Activated CD4-positive, alpha-beta T cell treated with anti-CD3 and anti-CD28 coated beads for 36 hours (primary cell): Measurements from ENCODE around the gene UBIAD1. TPM values are rescaled to one million over a fixed set of nuclear protein-coding genes. Genes with fewer than 3 reads are reported as not detected.
A peak's percentile ranks its signal among the peaks of the same experiment; 100 is the strongest.
"Not testable (repeated sequence)": the region's sequence is repeated elsewhere in the genome, so short reads cannot be mapped to it uniquely, and the experiment has no call there.

Source experiments
- ATAC-seq: fragments of 200-7000 bp; cut with Tn5 transposase; one replicate; pipeline ENCODE4 v1.10.0; 2021; ENCODE audit warnings: mild to moderate bottlenecking, moderate library complexity
- CTCF ChIA-PET: fragments of 350-600 bp; sonication (Branson Sonifier 250); formaldehyde crosslinking; loops from one replicate; lab custom pipeline; 2021; ENCODE audit warnings: antibody characterized with exemption; lab: Charles Lee
- POLR2A ChIA-PET: fragments of 350-600 bp; sonication (Branson Sonifier 250); formaldehyde crosslinking; loops from one replicate; lab custom pipeline; 2021; ENCODE audit warnings: antibody characterized with exemption, inconsistent platforms; lab: Charles Lee
- DNase-seq: peaks from one replicate; pipeline ENCODE4 v3.0.0-alpha.2; 2020
- H3K27ac Mint-ChIP-seq: one replicate; pipeline ENCODE4 v1.8.0; 2021; ENCODE audit warnings: mixed read lengths
- H3K27me3 Mint-ChIP-seq: one replicate; pipeline ENCODE4 v1.8.0; 2021; ENCODE audit warnings: mixed read lengths
- H3K36me3 Mint-ChIP-seq: one replicate; pipeline ENCODE4 v1.8.0; 2021; ENCODE audit warnings: low read depth, mixed read lengths
- H3K4me1 Mint-ChIP-seq: one replicate; pipeline ENCODE4 v1.8.0; 2021; ENCODE audit warnings: mixed read lengths
- H3K4me3 Mint-ChIP-seq: one replicate; pipeline ENCODE4 v1.8.0; 2021; ENCODE audit warnings: mild to moderate bottlenecking, moderate library complexity, mixed read lengths
- H3K9me3 Mint-ChIP-seq: one replicate; pipeline ENCODE4 v1.8.0; 2021; ENCODE audit warnings: low read depth, mixed read lengths
- intact Hi-C, 2 experiments: fragments of 100-400 bp; cut with DNase I in 1 of 2; cut with micrococcal nuclease in 1 of 2; formaldehyde crosslinking; loops; one replicate each; pipeline versions ENCODE4 v1.14.2 to v1.15.1; 2022 to 2024; cut with DNase I, micrococcal nuclease
- total RNA-seq, 2 experiments: library from RNA; stranded (reverse); gene quantifications; one replicate each; pipeline ENCODE4 v1.2.3, GENCODE V29; 2021

The UBIAD1 gene
- total RNA-seq, 2 experiments from 2014 or later: 29.2 to 32.0 TPM

DNA sequence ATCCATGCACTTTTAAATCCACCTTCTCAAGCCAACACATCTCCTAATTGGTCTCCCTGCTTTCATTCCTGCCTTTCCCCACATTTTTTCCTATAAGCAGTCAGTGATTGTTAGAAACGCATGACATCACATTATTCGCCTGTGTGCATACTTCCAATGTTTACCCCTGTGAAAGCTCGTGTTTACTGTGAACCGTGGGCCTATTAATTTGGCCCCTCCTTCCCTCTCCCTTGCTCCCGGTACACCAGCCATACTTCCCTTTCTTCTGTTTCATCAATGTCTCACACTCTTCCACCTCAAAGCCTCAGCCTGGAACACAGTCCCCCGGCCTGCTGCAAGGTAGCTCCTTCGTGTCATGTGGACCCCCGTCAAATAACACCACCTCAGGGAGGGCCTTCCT lies 19.8 kb upstream of the UBIAD1 start:
- ATAC-seq (no peak), DNase-seq (no peak)
- H3K4me1 Mint-ChIP-seq: no peaks in the 10 kb centered on the region
- intact Hi-C loops: no loop called here
- ChIA-PET POLR2A (no interaction called here), CTCF (interaction anchor here (1.8 kb wide), 1 partner anchor 11 kb away, joined by 7 read pairs; no protein-coding TSS in a partner anchor)
- no peak overlapping the region for H3K27ac Mint-ChIP-seq
- H3K9me3 Mint-ChIP-seq: no peaks in the 10 kb centered on the region
- no peaks in the 10 kb centered on the region for H3K27me3 Mint-ChIP-seq
- peaks cover 57% of the 10 kb centered on the region for H3K36me3 Mint-ChIP-seq
- H3K4me3 Mint-ChIP-seq: no peak overlapping the region

DNA sequence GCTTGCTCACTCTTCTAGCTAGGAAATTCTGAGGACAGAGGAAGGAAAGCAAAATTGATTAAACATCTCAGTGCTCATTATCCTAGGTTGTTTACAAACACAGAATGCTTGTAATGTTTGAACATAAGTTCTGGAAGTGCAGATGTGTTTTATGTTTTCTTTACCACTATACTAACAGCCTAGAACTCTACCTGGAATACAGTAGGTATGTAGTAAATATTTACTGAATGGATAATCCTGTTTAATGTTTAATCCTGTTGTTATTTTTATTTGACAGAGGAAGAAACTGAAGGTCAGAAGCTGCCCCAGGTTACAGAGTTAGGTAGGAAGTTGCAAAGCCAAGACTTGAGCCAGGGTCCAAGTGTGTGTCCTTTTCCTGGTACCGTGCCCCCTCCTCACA lies 16.7 kb upstream of the UBIAD1 start:
- ATAC-seq: no peak
- H3K27ac Mint-ChIP-seq: no peak overlapping the region
- peaks cover 7% of the 10 kb centered on the region for H3K4me1 Mint-ChIP-seq
- H3K9me3 Mint-ChIP-seq: no peaks in the 10 kb centered on the region
- no peak overlapping the region for H3K4me3 Mint-ChIP-seq
- ChIA-PET CTCF (interaction anchor here (0.6 to 0.8 kb wide), 2 partner anchors 390 to 423 kb away, joined by 3 read pairs; no protein-coding TSS in a partner anchor), POLR2A (interaction anchor here (0.5 kb wide), 1 partner anchor 25 kb away, joined by 4 read pairs; no protein-coding TSS in a partner anchor)
- intact Hi-C loops: no loop called here
- H3K27me3 Mint-ChIP-seq: no peaks in the 10 kb centered on the region
- peaks cover 45% of the 10 kb centered on the region for H3K36me3 Mint-ChIP-seq
- DNase-seq: no peak

DNA sequence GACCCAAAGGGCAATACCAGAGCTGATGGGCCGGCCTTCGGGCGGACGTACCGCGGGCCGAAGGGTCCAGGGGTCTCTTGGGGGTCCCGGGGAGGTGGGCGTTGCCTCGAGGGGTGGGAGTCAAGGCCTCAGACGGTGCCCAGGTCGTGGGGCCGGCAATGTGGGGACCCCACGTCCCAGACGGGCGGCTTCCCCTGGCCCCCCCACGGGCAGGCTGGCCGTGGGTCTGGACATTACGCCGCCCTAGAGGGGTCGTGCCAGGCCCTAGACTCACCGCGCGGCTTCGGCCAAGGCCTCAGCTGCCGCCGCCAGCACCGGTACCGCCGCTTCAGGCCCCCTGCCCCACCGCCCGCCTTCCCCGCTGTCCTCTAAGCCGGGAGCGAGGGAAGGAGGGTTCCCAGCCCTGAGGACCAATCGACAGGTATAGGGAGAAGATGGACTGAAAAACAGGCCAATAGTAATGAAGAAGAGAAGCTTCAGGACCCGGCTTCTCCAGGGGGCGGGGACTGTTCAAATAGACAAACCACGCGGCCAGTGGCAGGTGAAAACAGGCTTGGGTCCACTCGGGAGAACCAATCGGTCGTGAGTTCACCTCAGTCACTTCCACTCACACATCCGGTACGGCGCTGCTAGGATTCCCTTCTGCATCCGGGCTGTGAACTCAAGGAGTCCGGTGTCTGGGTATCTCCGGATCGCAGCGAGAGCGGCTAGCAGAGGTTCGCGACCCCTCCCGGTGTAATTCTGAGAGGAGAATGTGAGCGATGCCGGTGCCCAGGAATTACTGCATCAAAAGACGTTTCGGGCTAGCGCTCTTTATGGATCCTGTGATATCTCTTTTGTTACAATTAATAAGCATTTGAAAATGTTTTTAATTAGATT lies 10.6 kb upstream of the UBIAD1 start, which contains the start of gene MTOR:
Gene MTOR, minus strand, starts transcription at position 381 of the 879 bp plus-strand sequence. CDS start 3,142 bp downstream, outside the sequence.
- ChIA-PET POLR2A (interaction anchor here (1.1 to 1.7 kb wide), 2 partner anchors 10 to 646 kb away, joined by 5 to 7 read pairs; partner anchors contain the start of gene UBIAD1), CTCF (interaction anchor here (0.7 to 2.8 kb wide), 8 partner anchors 10 to 379 kb away, joined by 3 to 13 read pairs (median 5); partner anchors contain the start of gene UBIAD1)
- H3K36me3 Mint-ChIP-seq: peaks cover 8% of the 10 kb centered on the region
- ATAC-seq (peak; percentile 98), DNase-seq (peak; percentile 98)
- H3K4me1 Mint-ChIP-seq: peaks cover 15% of the 10 kb centered on the region
- H3K27ac Mint-ChIP-seq: peak within 1 kb of the TSS; percentile 87
- H3K27me3 Mint-ChIP-seq: no peaks in the 10 kb centered on the region
- peak within 1 kb of the TSS; percentile 90 for H3K4me3 Mint-ChIP-seq
- no peaks in the 10 kb centered on the region for H3K9me3 Mint-ChIP-seq
- intact Hi-C loops: loop anchor here (1.0 to 10.0 kb wide), 14 partner anchors 10 to 1352 kb away; partner anchors contain the start of genes AGTRAP (in 1 of the 2), CLCN6 (in 1 of the 2), CTNNBIP1 (in 1 of the 2) and EXOSC10 (in 1 of the 2)

DNA sequence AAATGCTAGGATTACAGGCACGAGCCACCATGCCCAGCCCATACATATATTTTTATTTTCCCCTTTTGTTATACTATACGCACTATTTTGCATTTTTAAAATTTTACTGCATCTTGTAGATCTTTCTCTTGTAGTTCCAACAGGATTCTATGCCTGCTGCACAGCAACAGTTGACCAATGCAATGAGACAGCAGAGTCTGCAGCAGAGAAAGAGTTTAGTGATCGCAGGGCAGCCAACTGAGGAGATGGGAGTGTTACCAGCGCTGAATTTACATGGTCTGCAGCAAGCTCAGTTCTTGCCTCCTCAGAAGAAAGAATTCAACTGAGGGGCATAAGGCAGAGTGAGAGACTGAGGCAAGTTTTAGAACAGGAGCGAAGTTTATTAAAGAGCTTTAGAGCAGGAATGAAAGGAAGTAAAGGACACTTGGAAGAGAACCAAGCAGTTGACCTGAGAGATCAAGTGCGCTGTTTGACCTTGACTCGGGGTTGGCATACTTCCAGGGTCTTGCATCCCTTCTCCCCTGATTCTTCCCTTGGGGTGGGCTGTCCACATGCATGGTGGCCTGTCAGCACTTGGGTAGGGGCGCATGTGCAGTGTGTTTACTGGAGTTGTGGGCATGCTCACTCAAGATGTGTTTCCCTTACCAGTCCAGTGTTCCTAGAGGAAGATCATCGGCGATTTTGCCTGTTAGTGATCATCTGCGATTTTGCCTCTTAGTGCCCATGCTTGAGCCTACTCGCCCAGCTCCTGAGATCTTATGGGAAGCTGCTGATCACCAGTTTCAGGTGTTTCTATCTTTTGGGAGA lies 6.5 kb upstream of the UBIAD1 start:
- no peak for ATAC-seq
- intact Hi-C loops: loop anchor here in 1 of 2 experiments (10.0 kb wide), 1 partner anchor 718 kb away; the partner anchor contains the start of gene MFN2
- no peak overlapping the region for H3K27ac Mint-ChIP-seq

DNA sequence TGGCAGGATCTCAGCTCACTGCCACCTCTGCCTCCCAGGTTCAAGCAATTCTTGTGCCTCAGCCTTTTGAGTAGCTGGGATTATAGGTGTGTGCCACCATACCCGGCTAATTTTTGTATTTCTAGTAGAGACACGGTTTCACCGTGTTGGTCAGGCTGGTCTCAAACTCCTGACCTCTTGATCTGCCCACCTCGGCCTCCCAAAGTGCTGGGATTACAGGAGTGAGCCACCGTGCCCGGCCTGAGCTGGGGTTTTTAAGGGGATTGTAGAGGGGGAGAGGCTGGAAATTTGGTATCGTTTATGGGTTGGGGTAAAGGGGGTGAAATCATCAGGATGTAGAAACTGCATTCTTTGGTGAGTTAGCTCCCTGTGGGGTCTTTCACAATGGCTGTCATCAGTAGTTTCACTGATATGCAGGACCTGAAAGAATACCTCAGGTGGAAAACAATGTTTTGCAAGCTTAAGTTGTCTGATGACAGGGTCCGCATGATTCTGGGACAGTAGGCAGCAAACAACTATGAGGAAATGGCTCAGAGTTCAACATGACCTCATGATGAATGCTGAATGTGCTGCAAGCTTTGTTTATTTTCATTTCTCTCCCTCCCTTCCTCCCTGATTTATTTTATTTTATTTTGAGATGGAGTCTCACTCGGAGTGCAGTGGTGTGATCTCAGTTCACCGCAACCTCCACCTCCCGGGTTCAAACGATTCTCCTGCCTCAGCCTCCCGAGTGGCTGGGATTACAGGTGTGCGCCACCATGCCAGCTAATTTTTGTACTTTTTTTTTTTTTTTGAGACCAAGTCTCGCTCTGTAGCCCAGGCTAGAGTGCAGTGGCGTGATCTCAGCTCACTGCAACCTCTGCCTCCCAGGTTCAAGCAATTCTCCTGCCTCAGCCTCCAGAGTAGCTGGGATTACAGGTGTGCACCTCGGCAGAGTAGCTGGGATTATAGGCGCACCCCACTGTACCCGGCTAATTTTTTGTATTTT lies 5.4 kb upstream of the UBIAD1 start:
- H3K27ac Mint-ChIP-seq, ATAC-seq, H3K9me3 Mint-ChIP-seq, H3K27me3 Mint-ChIP-seq, H3K4me3 Mint-ChIP-seq, H3K36me3 Mint-ChIP-seq, DNase-seq, H3K4me1 Mint-ChIP-seq: not testable (repeated sequence)
- intact Hi-C loops: loop anchor here in 1 of 2 experiments (10.0 kb wide), 1 partner anchor 717 kb away; the partner anchor contains the start of gene MFN2
- POLR2A ChIA-PET: interaction anchor here (1.3 kb wide), 1 partner anchor 641 kb away, joined by 5 read pairs; no protein-coding TSS in a partner anchor
- CTCF ChIA-PET: interaction anchor here (0.7 to 1.8 kb wide), 4 partner anchors 14 to 381 kb away, joined by 3 to 5 read pairs (median 4); no protein-coding TSS in a partner anchor

More for the DNA sequence above, 6.5 kb upstream of the UBIAD1 start:
- H3K4me3 Mint-ChIP-seq: no peak overlapping the region
- H3K9me3 Mint-ChIP-seq: no peaks in the 10 kb centered on the region
- POLR2A ChIA-PET: interaction anchor here (0.6 to 1.3 kb wide), 2 partner anchors 13 to 642 kb away, joined by 3 to 5 read pairs; no protein-coding TSS in a partner anchor
- DNase-seq: no peak
- CTCF ChIA-PET: interaction anchor here (0.7 to 1.8 kb wide), 2 partner anchors 377 to 382 kb away, joined by 3 to 4 read pairs; no protein-coding TSS in a partner anchor
- no peaks in the 10 kb centered on the region for H3K27me3 Mint-ChIP-seq
- H3K4me1 Mint-ChIP-seq: peaks cover 7% of the 10 kb centered on the region
- no peaks in the 10 kb centered on the region for H3K36me3 Mint-ChIP-seq

DNA sequence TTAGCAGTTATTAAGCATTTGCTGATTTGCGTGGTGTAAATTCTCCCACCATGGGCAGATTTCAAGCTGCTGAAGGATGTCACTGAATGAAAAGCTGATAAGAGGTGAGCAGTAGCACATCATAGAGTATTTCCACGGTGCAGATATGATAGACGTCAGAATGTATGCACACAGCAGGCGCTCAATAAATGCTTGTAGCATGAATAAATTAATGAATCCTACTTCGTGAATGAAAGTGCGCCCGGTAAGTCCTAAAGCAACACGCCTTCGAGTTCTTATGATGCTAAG lies 510 bp upstream of the UBIAD1 start:
- Mint-ChIP-seq H3K4me3 (peak overlapping the region; percentile 56), H3K4me1 (peaks cover 24% of the 10 kb centered on the region), H3K36me3 (peaks cover 25% of the 10 kb centered on the region), H3K9me3 (no peaks in the 10 kb centered on the region), H3K27me3 (no peaks in the 10 kb centered on the region), H3K27ac (no peak overlapping the region)
- ATAC-seq (no peak), DNase-seq (no peak)
- POLR2A ChIA-PET: interaction anchor here (0.7 kb wide), 1 partner anchor 10 kb away, joined by 5 read pairs; no protein-coding TSS in a partner anchor
- intact Hi-C loops: loop anchor here (1.0 to 10.0 kb wide), 4 partner anchors 10 to 902 kb away; partner anchors contain the start of genes MTHFR (in 1 of the 2) and MTOR (in 1 of the 2)
- CTCF ChIA-PET: interaction anchor here (2.8 kb wide), 1 partner anchor 10 kb away, joined by 13 read pairs; the partner anchor contains the start of gene MTOR

DNA sequence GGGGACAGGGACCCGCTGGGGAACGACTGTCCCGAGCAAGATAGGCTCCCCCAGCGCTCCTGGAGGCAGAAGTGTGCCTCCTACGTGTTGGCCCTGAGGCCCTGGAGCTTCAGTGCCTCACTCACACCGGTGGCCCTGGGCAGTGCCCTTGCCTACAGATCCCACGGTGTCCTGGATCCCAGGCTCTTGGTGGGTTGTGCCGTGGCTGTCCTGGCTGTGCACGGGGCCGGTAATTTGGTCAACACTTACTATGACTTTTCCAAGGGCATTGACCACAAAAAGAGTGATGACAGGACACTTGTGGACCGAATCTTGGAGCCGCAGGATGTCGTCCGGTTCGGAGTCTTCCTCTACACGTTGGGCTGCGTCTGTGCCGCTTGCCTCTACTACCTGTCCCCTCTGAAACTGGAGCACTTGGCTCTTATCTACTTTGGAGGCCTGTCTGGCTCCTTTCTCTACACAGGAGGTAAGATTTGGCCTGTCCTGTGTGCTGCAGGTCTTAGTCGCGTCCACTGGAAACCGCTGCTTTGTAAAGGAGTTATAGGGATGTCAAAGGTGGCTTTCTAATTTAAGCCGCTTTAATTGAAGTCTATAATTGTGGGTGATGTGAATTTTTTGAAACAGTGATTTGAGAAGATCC lies 717 bp downstream of the UBIAD1 start:
- Mint-ChIP-seq H3K36me3 (peaks cover 35% of the 10 kb centered on the region), H3K4me1 (peaks cover 35% of the 10 kb centered on the region), H3K27me3 (no peaks in the 10 kb centered on the region), H3K9me3 (no peaks in the 10 kb centered on the region), H3K27ac (peak overlapping the region; percentile 91), H3K4me3 (peak overlapping the region; percentile 95)
- DNase-seq: peak; percentile 45
- intact Hi-C loops: loop anchor here (1.0 to 10.0 kb wide), 10 partner anchors 11 to 901 kb away; partner anchors contain the start of genes CLCN6 (in 1 of the 2), EXOSC10 (in 1 of the 2), FBXO2 (in 1 of the 2) and FBXO44 (in 1 of the 2)
- peak; percentile 63 for ATAC-seq
- ChIA-PET CTCF (interaction anchor here (0.9 to 2.8 kb wide), 2 partner anchors 8 to 11 kb away, joined by 5 to 13 read pairs; partner anchors contain the start of gene MTOR), POLR2A (interaction anchor here (0.5 to 1.1 kb wide), 6 partner anchors 8 to 704 kb away, joined by 3 to 6 read pairs (median 4); no protein-coding TSS in a partner anchor)

DNA sequence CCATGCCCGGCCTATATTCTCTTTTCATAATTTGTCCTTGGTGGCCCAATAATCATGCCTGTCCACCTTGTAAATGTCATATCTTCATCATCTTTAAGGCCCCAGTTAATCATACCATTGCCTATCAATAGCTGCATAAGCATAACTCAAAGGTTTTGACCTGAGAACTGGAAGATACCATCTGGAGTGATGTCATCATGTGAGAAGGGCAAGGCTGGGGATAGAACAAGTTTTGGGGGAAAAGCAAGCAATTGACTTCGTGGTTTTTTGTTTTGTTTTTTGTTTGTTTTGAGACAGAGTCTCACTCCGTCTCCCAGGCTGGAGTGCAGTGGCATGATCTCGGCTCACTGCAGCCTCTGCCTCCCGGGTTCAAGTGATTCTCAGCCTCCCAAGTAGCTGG lies 6.2 kb downstream of the UBIAD1 start:
- intact Hi-C loops: loop anchor here in 1 of 2 experiments (10.0 kb wide), 1 partner anchor 896 kb away; no protein-coding TSS in a partner anchor
- Mint-ChIP-seq H3K4me1 (peaks cover 84% of the 10 kb centered on the region), H3K4me3 (no peak overlapping the region), H3K9me3 (no peaks in the 10 kb centered on the region), H3K36me3 (peaks cover 77% of the 10 kb centered on the region), H3K27ac (peak overlapping the region; percentile 90), H3K27me3 (no peaks in the 10 kb centered on the region)
- ChIA-PET POLR2A (no interaction called here), CTCF (no interaction called here)
- ATAC-seq: no peak
- no peak for DNase-seq

DNA sequence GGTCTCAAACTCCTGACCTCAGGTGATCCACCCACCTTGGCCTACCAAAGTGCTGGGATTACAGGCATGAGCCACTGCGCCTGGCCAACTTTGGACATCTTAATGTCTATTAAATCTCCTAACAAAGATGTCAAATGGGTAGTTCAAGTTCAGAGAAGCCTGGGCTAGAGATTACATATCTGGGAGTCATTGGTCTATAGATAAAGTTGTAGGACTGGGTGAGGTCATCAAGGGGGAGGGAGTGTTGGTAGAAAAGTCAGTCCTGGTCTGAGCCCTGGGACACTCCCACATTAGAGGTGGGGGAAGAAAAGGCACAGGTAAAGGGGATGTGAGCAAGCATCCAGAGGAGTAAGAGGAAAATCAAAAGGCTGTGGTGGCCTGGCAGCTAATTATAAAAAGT lies 6.6 kb downstream of the UBIAD1 start:
- no peaks in the 10 kb centered on the region for H3K27me3 Mint-ChIP-seq
- intact Hi-C loops: loop anchor here in 1 of 2 experiments (5.0 to 10.0 kb wide), 2 partner anchors 453 to 895 kb away; no protein-coding TSS in a partner anchor
- peak; percentile 56 for ATAC-seq
- peaks cover 77% of the 10 kb centered on the region for H3K36me3 Mint-ChIP-seq
- peaks cover 87% of the 10 kb centered on the region for H3K4me1 Mint-ChIP-seq
- no peaks in the 10 kb centered on the region for H3K9me3 Mint-ChIP-seq
- POLR2A ChIA-PET: interaction anchor here (1.3 kb wide), 1 partner anchor 11 kb away, joined by 4 read pairs; no protein-coding TSS in a partner anchor
- no peak for DNase-seq
- CTCF ChIA-PET: interaction anchor here (0.7 kb wide), 2 partner anchors 11 to 365 kb away, joined by 3 to 5 read pairs; no protein-coding TSS in a partner anchor
- no peak overlapping the region for H3K4me3 Mint-ChIP-seq
- H3K27ac Mint-ChIP-seq: peak overlapping the region; percentile 90
